HG03135 (cell line): Measurements from ENCODE around the gene MAN1B1.
"Not testable (repeated sequence)": the region's sequence is repeated elsewhere in the genome, so short reads cannot be mapped to it uniquely, and the experiment has no call there.

Experiments
- ATAC-seq: cut with Tn5 transposase; IDR thresholded peaks from one replicate; pipeline ENCODE4 v1.9.1; 2021; ENCODE audit warnings: mild to moderate bottlenecking, moderate library complexity; ENCODE audit not compliant: unreplicated experiment

Gene MAN1B1

GRCh38 chr9:137109250-137110146 is 22.7 kb downstream of the MAN1B1 start:
- no peak for ATAC-seq

- ATAC-seq: no peak
These were observed 23.5 kb downstream of the MAN1B1 start for GRCh38 chr9:137110147-137110910.

DNA sequence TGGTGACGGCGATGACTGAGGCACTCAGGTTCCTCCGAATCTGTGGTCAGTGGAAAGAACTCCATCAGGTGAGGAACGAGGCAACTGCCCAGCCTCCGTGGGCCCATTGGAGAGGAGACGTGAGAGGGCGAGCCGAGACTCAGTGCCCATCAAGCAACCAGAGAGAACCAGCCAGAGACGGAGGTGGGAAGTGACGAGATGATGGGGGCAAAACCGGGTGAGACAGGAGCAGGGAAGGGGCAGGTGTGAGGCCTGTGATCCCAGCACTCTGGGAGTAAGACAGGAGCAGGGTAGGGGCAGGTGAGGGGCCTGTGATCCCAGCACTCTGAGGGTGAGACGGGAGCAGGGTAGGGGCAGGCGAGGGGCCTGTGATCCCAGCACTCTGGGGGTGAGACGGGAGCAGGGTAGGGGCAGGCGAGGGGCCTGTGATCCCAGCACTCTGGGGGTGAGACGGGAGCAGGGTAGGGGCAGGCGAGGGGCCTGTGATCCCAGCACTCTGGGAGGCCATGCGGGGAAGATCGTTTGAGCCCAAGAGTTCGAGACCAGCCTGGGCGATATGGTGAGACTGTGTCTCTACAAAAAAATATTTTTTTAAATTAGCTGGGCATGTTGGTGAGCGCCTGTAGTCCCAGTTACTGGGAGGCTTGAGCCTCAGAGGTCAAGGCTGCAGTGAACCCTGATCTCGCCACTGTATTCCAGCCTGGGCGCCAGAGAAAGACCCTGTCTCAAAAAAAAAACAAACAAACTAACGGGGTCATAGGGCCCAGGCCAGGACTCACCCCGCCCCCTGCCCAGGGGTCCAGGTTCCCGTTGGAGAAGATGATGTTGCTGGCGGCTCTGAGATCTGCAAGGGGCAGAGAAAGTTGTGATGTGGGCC is 24.4 kb downstream of the MAN1B1 start:
- no peak for ATAC-seq

GRCh38 chr9:137111788-137112563 is 25.2 kb downstream of the MAN1B1 start:
- ATAC-seq: no peak

DNA sequence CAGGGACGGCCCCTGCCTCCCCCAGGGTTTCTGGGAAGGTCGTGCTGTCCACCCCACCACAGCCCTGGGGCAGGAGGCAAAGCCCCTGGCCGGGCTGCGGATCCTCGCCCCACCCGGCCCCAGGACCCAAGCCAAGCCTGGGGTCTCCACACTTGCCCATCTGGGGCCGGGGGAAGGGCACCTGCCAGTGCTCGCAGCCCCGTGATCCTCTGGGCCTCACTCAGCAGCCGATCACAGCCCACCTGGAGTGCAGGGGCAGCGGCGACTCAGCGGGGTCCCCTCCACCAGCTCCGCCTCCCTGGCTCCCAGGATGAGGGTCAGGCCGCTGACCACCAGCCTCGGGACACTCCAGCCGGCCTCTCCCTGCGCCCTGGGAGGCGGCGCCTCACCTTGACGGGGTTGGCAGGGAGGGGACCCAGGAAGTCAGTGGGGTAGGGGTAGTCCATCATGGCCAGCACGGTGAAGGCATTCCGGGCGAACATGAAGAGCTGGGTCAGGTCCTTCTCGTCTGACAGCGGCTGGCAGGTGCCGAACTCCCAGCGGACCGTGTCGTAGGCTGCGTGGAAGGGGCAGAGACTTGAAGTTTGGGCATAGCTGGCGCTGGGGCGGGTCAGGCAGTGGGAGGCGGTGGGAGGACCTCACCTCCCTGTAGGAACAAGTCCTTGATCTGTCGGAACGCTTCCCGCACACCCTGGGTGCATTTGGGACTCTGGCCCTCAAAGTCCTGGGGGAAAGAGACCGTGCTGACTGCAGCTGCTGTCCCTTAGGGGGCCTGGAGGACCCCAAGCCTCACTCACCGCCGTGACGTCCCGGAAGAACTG is 26.0 kb downstream of the MAN1B1 start:
- ATAC-seq: no peak

DNA sequence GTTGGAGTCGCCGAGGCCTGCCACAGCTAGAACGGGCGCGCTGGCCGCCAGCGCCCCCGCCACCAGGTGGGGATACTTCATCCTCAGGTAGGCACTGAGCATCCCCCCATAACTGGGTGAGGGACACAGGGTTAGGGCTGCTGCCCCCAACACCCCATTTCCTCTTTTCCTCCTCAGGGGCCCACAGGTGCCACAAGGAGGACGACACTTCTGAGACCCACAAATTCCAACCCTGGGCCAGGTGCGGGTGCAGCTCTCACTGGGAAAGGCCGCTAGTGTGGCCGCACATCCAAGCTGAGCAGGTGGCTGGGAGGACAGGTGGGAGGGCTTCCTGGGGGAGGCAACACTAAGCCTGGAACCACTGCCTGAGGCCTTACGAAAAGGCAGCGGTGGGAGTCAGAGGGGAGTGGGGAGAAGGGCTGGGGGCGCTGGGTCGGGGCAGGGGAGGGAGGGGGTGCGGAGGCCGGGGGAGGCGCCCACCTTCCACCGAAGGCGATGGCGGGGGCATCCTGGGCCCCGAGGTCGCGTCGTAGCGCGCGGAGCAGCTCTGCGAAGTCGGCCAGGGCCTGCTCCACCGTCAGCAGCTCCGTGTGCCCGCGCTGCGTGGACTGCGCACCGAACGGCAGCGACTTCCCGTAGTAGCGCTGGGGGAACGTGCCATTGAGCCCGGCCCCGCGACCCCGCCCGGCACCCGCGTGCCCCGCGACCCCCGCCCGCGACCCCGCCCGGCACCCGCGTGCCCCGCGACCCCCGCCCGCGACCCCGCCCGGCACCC is 26.8 kb downstream of the MAN1B1 start:
- ATAC-seq: no peak

- ATAC-seq: no peak
These were observed 27.4 kb downstream of the MAN1B1 start for GRCh38 chr9:137114220-137114612.

GRCh38 chr9:137114613-137115393 is 28.0 kb downstream of the MAN1B1 start, which contains the start of gene DPP7:
Gene DPP7 (minus strand): TSS chr9:137114733. CDS start chr9:137114713, 20 bp downstream.
- ATAC-seq: peak; percentile 71

DNA sequence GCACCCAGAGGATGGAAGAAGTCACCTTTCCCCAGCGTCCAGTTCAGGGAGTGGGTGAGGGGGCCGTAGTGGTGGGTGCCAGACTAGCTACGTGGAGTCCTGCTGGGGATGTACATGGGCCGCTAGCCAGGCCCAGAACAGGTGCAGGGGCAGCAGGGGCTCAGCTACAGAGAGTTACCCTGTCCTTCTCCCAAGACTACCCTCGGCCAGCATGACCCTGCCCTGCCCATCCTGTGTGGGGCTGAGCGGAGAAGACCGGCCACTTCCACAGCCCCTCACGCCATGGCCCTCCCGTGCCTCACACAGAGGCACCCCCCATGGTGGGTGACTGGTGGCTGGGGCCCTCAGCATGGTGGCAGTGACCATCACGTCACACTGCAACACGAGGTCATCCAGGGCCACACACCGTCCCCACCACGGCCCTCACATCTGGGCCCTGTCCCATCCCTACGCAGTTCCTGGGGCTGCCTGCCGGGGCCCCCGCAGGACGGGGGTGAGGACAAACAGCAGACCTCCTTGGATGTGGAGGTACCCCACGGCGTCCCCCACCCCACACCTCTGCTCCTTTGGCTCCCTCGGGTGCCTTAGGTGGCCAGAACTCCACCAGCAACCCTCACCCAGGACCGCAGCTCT is 28.7 kb downstream of the MAN1B1 start:
- no peak for ATAC-seq

DNA sequence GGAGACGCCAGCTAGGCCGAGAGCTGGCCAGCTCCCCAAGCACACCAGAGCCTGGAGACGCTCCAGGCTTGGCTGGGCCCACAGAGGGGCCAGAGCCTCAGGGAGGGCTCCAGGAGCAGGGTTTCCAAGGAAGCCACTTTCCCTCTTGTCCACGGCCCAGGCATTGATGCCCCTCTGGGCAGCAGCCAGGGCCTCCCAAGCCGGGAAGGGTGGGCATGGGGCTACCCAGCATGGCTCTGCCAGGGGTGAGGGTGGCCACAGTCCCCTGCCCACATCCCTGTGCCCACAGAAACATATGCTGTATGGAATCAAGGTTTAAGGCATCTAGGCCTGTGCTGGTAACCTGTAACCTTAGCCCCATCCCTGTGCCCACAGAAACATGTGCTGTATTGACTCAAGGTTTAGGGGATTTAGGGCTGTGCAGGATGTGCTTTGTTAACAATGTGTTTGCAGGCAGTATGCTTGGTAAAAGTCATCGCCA is 29.3 kb downstream of the MAN1B1 start:
- ATAC-seq: no peak

DNA sequence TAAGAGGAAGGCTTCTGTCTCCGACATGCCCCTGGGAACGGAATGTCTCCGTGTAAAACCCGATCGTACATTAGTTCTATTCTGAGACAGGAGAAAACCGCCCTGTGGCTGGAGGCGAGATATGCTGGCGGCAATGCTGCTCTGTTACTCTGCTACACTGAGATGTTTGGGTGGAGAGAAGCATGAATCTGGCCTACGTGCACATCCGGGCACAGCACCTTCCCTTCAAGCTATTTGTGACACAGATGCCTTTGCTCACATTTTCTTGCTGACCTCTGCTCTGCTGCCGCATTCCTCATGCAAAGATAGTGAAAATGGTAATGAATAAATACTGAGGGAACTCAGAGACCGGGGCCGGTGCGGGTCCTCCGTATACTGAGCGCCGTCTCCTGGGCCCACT is 29.9 kb downstream of the MAN1B1 start:
- ATAC-seq: no peak

GRCh38 chr9:137117269-137117731 is 30.5 kb downstream of the MAN1B1 start:
- no peak for ATAC-seq

- not testable (repeated sequence) for ATAC-seq
These were observed 31.4 kb downstream of the MAN1B1 start for GRCh38 chr9:137118092-137118603.

- ATAC-seq: not testable (repeated sequence)
These were observed 35.4 kb downstream of the MAN1B1 start for GRCh38 chr9:137121927-137122795.

- not testable (repeated sequence) for ATAC-seq
These were observed 36.1 kb downstream of the MAN1B1 start for GRCh38 chr9:137122796-137123467.
